Rectal smooth muscle tissue (tissue), 1 donor: ENCODE measurements around the gene CEACAM5.

Source experiments
- H3K27ac ChIP-seq: one replicate; pipeline ENCODE4 v1.7.0; 2013; ENCODE audit warnings: low read depth, low read length, inconsistent platforms
- H3K27me3 ChIP-seq: one replicate; pipeline ENCODE4 v1.7.0; 2013; ENCODE audit warnings: low read length; ENCODE audit not compliant: control insufficient read depth, insufficient read depth
- H3K36me3 ChIP-seq: one replicate; pipeline ENCODE4 v1.7.0; 2013; ENCODE audit warnings: low read length; ENCODE audit not compliant: control insufficient read depth, insufficient read depth
- H3K4me1 ChIP-seq: one replicate; pipeline ENCODE4 v1.7.0; 2013; ENCODE audit warnings: low read length; ENCODE audit not compliant: control insufficient read depth, insufficient read depth
- H3K4me3 ChIP-seq: one replicate; pipeline ENCODE4 v1.7.0; 2013; ENCODE audit warnings: low read length
- H3K9ac ChIP-seq: one replicate; pipeline ENCODE4 v1.7.0; 2013; ENCODE audit warnings: low read length

The CEACAM5 gene

GRCh38 chr19:41708481-41708880 lies at the start of gene CEACAM5:
TSS of gene CEACAM5 (plus strand) at chr19:41708626. CDS start at chr19:41708732, 106 bp downstream.
- peak within 1 kb of the TSS; percentile 32 for H3K9ac ChIP-seq
- H3K27me3 ChIP-seq: peaks cover 8% of the 10 kb centered on the region
- no peaks in the 10 kb centered on the region for H3K36me3 ChIP-seq
- peak within 1 kb of the TSS; percentile 54 for H3K4me3 ChIP-seq
- no peak within 1 kb of the TSS for H3K27ac ChIP-seq
- no peaks in the 10 kb centered on the region for H3K4me1 ChIP-seq

- no peak overlapping the region for H3K9ac ChIP-seq
- no peaks in the 10 kb centered on the region for H3K27me3 ChIP-seq
- no peak overlapping the region for H3K27ac ChIP-seq
- no peaks in the 10 kb centered on the region for H3K4me1 ChIP-seq
- H3K36me3 ChIP-seq: no peaks in the 10 kb centered on the region
- no peak overlapping the region for H3K4me3 ChIP-seq
Observed at GRCh38 chr19:41666075-41666474, 42.4 kb upstream of the CEACAM5 start.

GRCh38 chr19:41668315-41668714 lies 40.1 kb upstream of the CEACAM5 start:
- no peak overlapping the region for H3K27ac ChIP-seq
- H3K4me1 ChIP-seq: no peaks in the 10 kb centered on the region
- H3K27me3 ChIP-seq: no peaks in the 10 kb centered on the region
- no peaks in the 10 kb centered on the region for H3K36me3 ChIP-seq
- no peak overlapping the region for H3K4me3 ChIP-seq
- H3K9ac ChIP-seq: no peak overlapping the region

- no peak overlapping the region for H3K4me3 ChIP-seq
- H3K4me1 ChIP-seq: no peaks in the 10 kb centered on the region
- H3K27ac ChIP-seq: no peak overlapping the region
- no peaks in the 10 kb centered on the region for H3K27me3 ChIP-seq
- no peak overlapping the region for H3K9ac ChIP-seq
- H3K36me3 ChIP-seq: no peaks in the 10 kb centered on the region
Observed at GRCh38 chr19:41670755-41671154, 37.7 kb upstream of the CEACAM5 start.

GRCh38 chr19:41671486-41671885 lies 36.9 kb upstream of the CEACAM5 start:
- no peaks in the 10 kb centered on the region for H3K4me1 ChIP-seq
- H3K9ac ChIP-seq: no peak overlapping the region
- H3K36me3 ChIP-seq: no peaks in the 10 kb centered on the region
- H3K4me3 ChIP-seq: no peak overlapping the region
- H3K27ac ChIP-seq: no peak overlapping the region
- no peaks in the 10 kb centered on the region for H3K27me3 ChIP-seq

GRCh38 chr19:41682437-41682836 lies 26.0 kb upstream of the CEACAM5 start:
- H3K27ac ChIP-seq: no peak overlapping the region
- H3K27me3 ChIP-seq: no peaks in the 10 kb centered on the region
- H3K4me3 ChIP-seq: no peak overlapping the region
- H3K4me1 ChIP-seq: no peaks in the 10 kb centered on the region
- H3K9ac ChIP-seq: no peak overlapping the region
- no peaks in the 10 kb centered on the region for H3K36me3 ChIP-seq

GRCh38 chr19:41687419-41687818 lies 21.0 kb upstream of the CEACAM5 start:
- peak overlapping the region; percentile 35 for H3K4me3 ChIP-seq
- H3K36me3 ChIP-seq: no peaks in the 10 kb centered on the region
- no peak overlapping the region for H3K27ac ChIP-seq
- no peaks in the 10 kb centered on the region for H3K27me3 ChIP-seq
- no peaks in the 10 kb centered on the region for H3K4me1 ChIP-seq
- no peak overlapping the region for H3K9ac ChIP-seq

GRCh38 chr19:41688098-41688497 lies 20.3 kb upstream of the CEACAM5 start, which contains the start of gene CEACAM7:
TSS of gene CEACAM7 (minus strand) at chr19:41688270. CDS start at chr19:41688165, 105 bp downstream.
- peak within 1 kb of the TSS; percentile 35 for H3K4me3 ChIP-seq
- no peak within 1 kb of the TSS for H3K9ac ChIP-seq
- H3K4me1 ChIP-seq: no peaks in the 10 kb centered on the region
- no peaks in the 10 kb centered on the region for H3K36me3 ChIP-seq
- H3K27ac ChIP-seq: no peak within 1 kb of the TSS
- H3K27me3 ChIP-seq: no peaks in the 10 kb centered on the region

GRCh38 chr19:41688687-41689086 lies 19.7 kb upstream of the CEACAM5 start:
- Histone ChIP-seq H3K4me3 (no peak overlapping the region), H3K4me1 (no peaks in the 10 kb centered on the region), H3K27me3 (no peaks in the 10 kb centered on the region), H3K9ac (no peak overlapping the region), H3K36me3 (no peaks in the 10 kb centered on the region), H3K27ac (no peak overlapping the region)

GRCh38 chr19:41689993-41690800 lies 18.2 kb upstream of the CEACAM5 start:
- Histone ChIP-seq H3K36me3 (no peaks in the 10 kb centered on the region), H3K27me3 (no peaks in the 10 kb centered on the region), H3K4me3 (no peak overlapping the region), H3K27ac (no peak overlapping the region), H3K4me1 (no peaks in the 10 kb centered on the region), H3K9ac (no peak overlapping the region)

GRCh38 chr19:41690801-41691065 lies 17.7 kb upstream of the CEACAM5 start:
- H3K4me3 ChIP-seq: no peak overlapping the region
- H3K27me3 ChIP-seq: no peaks in the 10 kb centered on the region
- H3K27ac ChIP-seq: no peak overlapping the region
- H3K36me3 ChIP-seq: no peaks in the 10 kb centered on the region
- H3K4me1 ChIP-seq: no peaks in the 10 kb centered on the region
- no peak overlapping the region for H3K9ac ChIP-seq

GRCh38 chr19:41691268-41691970 lies 17.0 kb upstream of the CEACAM5 start:
- Histone ChIP-seq H3K27ac (no peak overlapping the region), H3K4me1 (no peaks in the 10 kb centered on the region), H3K36me3 (no peaks in the 10 kb centered on the region), H3K4me3 (no peak overlapping the region), H3K27me3 (peaks cover 2% of the 10 kb centered on the region), H3K9ac (no peak overlapping the region)

- Histone ChIP-seq H3K4me1 (no peaks in the 10 kb centered on the region), H3K9ac (no peak overlapping the region), H3K36me3 (no peaks in the 10 kb centered on the region), H3K4me3 (no peak overlapping the region), H3K27ac (no peak overlapping the region), H3K27me3 (peaks cover 3% of the 10 kb centered on the region)
Observed at GRCh38 chr19:41694196-41694595, 14.2 kb upstream of the CEACAM5 start.
